Breast epithelium (tissue), 3 donors: ENCODE measurements around the gene PTPN4.

ENCODE experiments used
- CTCF ChIP-seq, 3 donors: fragments of 450-650 bp; IDR thresholded peaks; one replicate each; pipeline ENCODE4 v1.5.1; 2016 to 2017; ENCODE audit warnings: antibody characterized with exemption in 3 of 3, mild to moderate bottlenecking in 3 of 3, moderate library complexity in 3 of 3
- POLR2A ChIP-seq: fragments of 450-650 bp; IDR thresholded peaks from one replicate; pipeline ENCODE4 v1.6.1; 2016; ENCODE audit warnings: antibody characterized with exemption, mild to moderate bottlenecking, moderate library complexity
- POLR2AphosphoS5 ChIP-seq, 3 donors: sonication (generic); formaldehyde crosslinking; IDR thresholded peaks; one replicate each; pipeline ENCODE4 v1.6.1; 2017; ENCODE audit warnings: antibody characterized with exemption in 3 of 3

- TF ChIP-seq POLR2A = no peak
- no peak for TF ChIP-seq CTCF (IDR thresholded peaks at IDR 0.05)
- no peak for TF ChIP-seq POLR2AphosphoS5 (IDR thresholded peaks at IDR 0.05)
Measured at GRCh38 chr2:119897736-119898395, 138.1 kb downstream of the PTPN4 start.
